ENCODE results near the gene HDAC9.

GRCh38 chr7:18948521-18948920 lies 453.0 kb downstream of the HDAC9 start:
- TF ChIP-seq, protein P1, sequence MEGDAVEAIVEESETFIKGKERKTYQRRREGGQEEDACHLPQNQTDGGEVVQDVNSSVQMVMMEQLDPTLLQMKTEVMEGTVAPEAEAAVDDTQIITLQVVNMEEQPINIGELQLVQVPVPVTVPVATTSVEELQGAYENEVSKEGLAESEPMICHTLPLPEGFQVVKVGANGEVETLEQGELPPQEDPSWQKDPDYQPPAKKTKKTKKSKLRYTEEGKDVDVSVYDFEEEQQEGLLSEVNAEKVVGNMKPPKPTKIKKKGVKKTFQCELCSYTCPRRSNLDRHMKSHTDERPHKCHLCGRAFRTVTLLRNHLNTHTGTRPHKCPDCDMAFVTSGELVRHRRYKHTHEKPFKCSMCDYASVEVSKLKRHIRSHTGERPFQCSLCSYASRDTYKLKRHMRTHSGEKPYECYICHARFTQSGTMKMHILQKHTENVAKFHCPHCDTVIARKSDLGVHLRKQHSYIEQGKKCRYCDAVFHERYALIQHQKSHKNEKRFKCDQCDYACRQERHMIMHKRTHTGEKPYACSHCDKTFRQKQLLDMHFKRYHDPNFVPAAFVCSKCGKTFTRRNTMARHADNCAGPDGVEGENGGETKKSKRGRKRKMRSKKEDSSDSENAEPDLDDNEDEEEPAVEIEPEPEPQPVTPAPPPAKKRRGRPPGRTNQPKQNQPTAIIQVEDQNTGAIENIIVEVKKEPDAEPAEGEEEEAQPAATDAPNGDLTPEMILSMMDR (conservative IDR thresholded peaks at IDR 0.05; ENCODE audit: low read depth, low read length), result no peak
- no peak for TF ChIP-seq EZH2 (IDR thresholded peaks at IDR 0.05; ENCODE audit: borderline replicate concordance, low read depth, low read length, poor library complexity, severe bottlenecking)
